HepG2 (cell line): ENCODE measurements around the gene GRB7. TPM values are rescaled to one million over a fixed set of nuclear protein-coding genes. Genes with fewer than 3 reads are reported as not detected.

Experiments
- CREM ChIP-seq, 2 experiments: sonication (generic) in 1 of 2; formaldehyde crosslinking in 1 of 2; IDR thresholded peaks; 2 replicates each; pipeline versions ENCODE4 v1.4.0 to v1.6.1; 2016 to 2020; ENCODE audit warnings: antibody characterized with exemption in 1 of 2, mild to moderate bottlenecking in 1 of 2, missing genetic modification reagents in 1 of 2
- CSRNP2 ChIP-seq: sonication (generic); formaldehyde crosslinking; conservative IDR thresholded peaks from 2 replicates; pipeline ENCODE4 v1.8.0; 2022; ENCODE audit warnings: low read depth, missing genetic modification reagents
- EP300 ChIP-seq, 3 experiments: sonication (generic) in 1 of 3; formaldehyde crosslinking in 1 of 3; IDR thresholded peaks; 2 replicates each; pipeline versions ENCODE4 v1.5.1 to v1.6.1; 2011 to 2020; ENCODE audit warnings: low read depth in 2 of 3, low read length in 2 of 3, borderline replicate concordance in 1 of 3, improper control_type of control experiment in 1 of 3, mild to moderate bottlenecking in 1 of 3, missing genetic modification reagents in 1 of 3, moderate library complexity in 1 of 3
- FLYWCH1 ChIP-seq: sonication (generic); formaldehyde crosslinking; IDR thresholded peaks from 2 replicates; pipeline ENCODE4 v1.8.1; 2023; ENCODE audit warnings: mild to moderate bottlenecking, missing genetic modification reagents
- IKZF5 ChIP-seq: IDR thresholded peaks from 2 replicates; pipeline ENCODE4 v1.6.1; 2018; ENCODE audit warnings: missing genetic modification reagents, mild to moderate bottlenecking, missing compliant biosample characterization
- LRRFIP1 ChIP-seq: sonication (generic); formaldehyde crosslinking; conservative IDR thresholded peaks from 2 replicates; pipeline ENCODE4 v1.4.0; 2020; ENCODE audit warnings: missing genetic modification reagents
- NR0B2 ChIP-seq: sonication (generic); formaldehyde crosslinking; IDR thresholded peaks from 2 replicates; pipeline ENCODE4 v1.4.0; 2020; ENCODE audit warnings: mild to moderate bottlenecking, missing genetic modification reagents
- TBX2 ChIP-seq: sonication (generic); formaldehyde crosslinking; IDR thresholded peaks from 2 replicates; pipeline ENCODE4 v1.5.0; 2020; ENCODE audit warnings: missing genetic modification reagents, mild to moderate bottlenecking, borderline replicate concordance
- UBTF ChIP-seq: sonication (generic); formaldehyde crosslinking; IDR thresholded peaks from 2 replicates; pipeline ENCODE4 v1.4.0; 2020; ENCODE audit warnings: mild to moderate bottlenecking, missing genetic modification reagents
- YEATS2 ChIP-seq: sonication (generic); formaldehyde crosslinking; IDR thresholded peaks from 2 replicates; pipeline ENCODE4 v1.4.0; 2020; ENCODE audit warnings: missing genetic modification reagents, borderline replicate concordance
- ZNF232 ChIP-seq: sonication (generic); formaldehyde crosslinking; IDR thresholded peaks from 2 replicates; pipeline ENCODE4 v1.4.0; 2020; ENCODE audit warnings: missing genetic modification reagents, borderline replicate concordance
- ZNF263 ChIP-seq: sonication (generic); formaldehyde crosslinking; IDR thresholded peaks from 2 replicates; pipeline ENCODE4 v1.4.0; 2020; ENCODE audit warnings: missing genetic modification reagents
- ZNF329 ChIP-seq: sonication (generic); formaldehyde crosslinking; IDR thresholded peaks from 2 replicates; pipeline ENCODE4 v1.9.0; 2021; ENCODE audit warnings: low read depth, mild to moderate bottlenecking, missing genetic modification reagents
- ZNF460 ChIP-seq: sonication (generic); formaldehyde crosslinking; IDR thresholded peaks from 2 replicates; pipeline ENCODE4 v1.5.1; 2020; ENCODE audit warnings: missing genetic modification reagents, mild to moderate bottlenecking, borderline replicate concordance
- ZNF513 ChIP-seq: sonication (generic); formaldehyde crosslinking; conservative IDR thresholded peaks from 2 replicates; pipeline ENCODE4 v1.5.0; 2020; ENCODE audit warnings: missing genetic modification reagents
- ZNF775 ChIP-seq: sonication (generic); formaldehyde crosslinking; IDR thresholded peaks from 2 replicates; pipeline ENCODE4 v1.4.0; 2020; ENCODE audit warnings: missing genetic modification reagents, mild to moderate bottlenecking, moderate library complexity, borderline replicate concordance
- polyA plus RNA-seq, 8 experiments: library from polyadenylated mRNA; depleted of rRNA in 3 of 8; stranded (reverse) in 7 of 8; unstranded in 1 of 8; fragments of >200 nt; fragmentation: Illumina TruSeq in 4 of 8; extraction: Trizol in 4 of 8; gene quantifications; 2 replicates each; pipeline versions ENCODE4 v1.2.1 to v1.2.3, GENCODE V29; 2011 to 2016; ENCODE audit warnings: low read depth in 4 of 8, missing spikeins in 1 of 8, mixed read lengths in 1 of 8; ENCODE audit not compliant: insufficient read depth in 1 of 8
- total RNA-seq, 5 experiments: library from RNA; depleted of rRNA; stranded (reverse); fragments of >200 nt; fragmentation: Illumina TruSeq; extraction: Trizol; gene quantifications; 2 replicates each; pipeline ENCODE4 v1.2.3, GENCODE V29; 2016; ENCODE audit warnings: low read depth in 1 of 5

The GRB7 gene
- total and polyA plus RNA-seq, 2 of the 13 experiments (the other 11 are each of a cell fraction or from before 2014, with no cell fraction given): 60.2 to 77.7 TPM

GRCh38 chr17:39730095-39730921 is 7.4 kb upstream of the GRB7 start, which contains the start of gene MIEN1 (continued):
- TF ChIP-seq UBTF (CRISPR knock-in tag): peak; percentile 87
- no peak for TF ChIP-seq CSRNP2
- peak; percentile 86; the same call in 1 of the 2 replicates for TF ChIP-seq YEATS2 (CRISPR knock-in tag)
- peak; percentile 46; the same call in 1 of the 2 replicates for TF ChIP-seq FLYWCH1 (CRISPR knock-in tag)
- TF ChIP-seq ZNF460 (CRISPR knock-in tag): peak; percentile 72; the same call in 1 of the 2 replicates
- TF ChIP-seq LRRFIP1 (CRISPR knock-in tag): no peak
- no peak for TF ChIP-seq NR0B2 (CRISPR knock-in tag)
- no peak for TF ChIP-seq ZNF775 (CRISPR knock-in tag)
- TF ChIP-seq ZNF513 (CRISPR knock-in tag): no peak
- TF ChIP-seq ZNF263 (CRISPR knock-in tag): no peak; the same call in 1 of the 2 replicates
- TF ChIP-seq CREM (IDR thresholded peaks at IDR 0.05): peak; percentile 23; the same call in 1 of the 2 replicates
- 0 out of 2 replicates have a peak, but pooled peaks have one; percentile 54 for TF ChIP-seq CREM (CRISPR knock-in tag; IDR thresholded peaks at IDR 0.05)
- 0 out of 2 replicates have a peak, but pooled peaks have one; percentile 40 for TF ChIP-seq ZNF329 (CRISPR knock-in tag)
- TF ChIP-seq EP300 (IDR thresholded peaks at IDR 0.05; ENCODE audit: low read depth in 2 of 2, low read length in 2 of 2): 0 out of 4 replicates have a peak, but pooled peaks have one; percentile 3 to 49
- TF ChIP-seq EP300 (CRISPR knock-in tag; IDR thresholded peaks at IDR 0.05; ENCODE audit: borderline replicate concordance): peak; percentile 74
- TF ChIP-seq ZNF232 (CRISPR knock-in tag): 0 out of 2 replicates have a peak, but pooled peaks have one; percentile 20
- peak; percentile 73 for TF ChIP-seq IKZF5
- TF ChIP-seq TBX2: peak; percentile 88
